Measurements from ENCODE around the gene SERPINA5. TPM values are rescaled to one million over a fixed set of nuclear protein-coding genes. Genes with fewer than 3 reads are reported as not detected.

Gene SERPINA5
- total RNA-seq, 1 experiment from 2014 or later, result not detected

GRCh38 chr14:94623422-94623809 lies 42.2 kb downstream of the SERPINA5 start:
- Histone ChIP-seq H3K36me3 (ENCODE audit: insufficient read depth, low read length) (no peaks in the 10 kb centered on the region), H3K79me2 (ENCODE audit: low read length) (no peaks in the 10 kb centered on the region), H3K27me3 (ENCODE audit: low read length) (peaks cover 3% of the 10 kb centered on the region), H3K4me2 (ENCODE audit: low read depth, low read length, poor library complexity, severe bottlenecking) (no peak overlapping the region), H3K4me3 (ENCODE audit: low read length) (no peak overlapping the region), H3K27ac (ENCODE audit: low read length) (no peak overlapping the region), H3K4me1 (ENCODE audit: low read length) (no peaks in the 10 kb centered on the region), H4K20me1 (ENCODE audit: insufficient read depth, low read depth, low read length) (no peaks in the 10 kb centered on the region), H2AFZ (ENCODE audit: low read length) (no peak overlapping the region), H3K9me2 (replicated peaks; ENCODE audit: insufficient read depth, low read length) (no peaks in the 10 kb centered on the region), H3K9ac (ENCODE audit: low read length) (no peak overlapping the region), H3K9me3 (ENCODE audit: low read length) (no peaks in the 10 kb centered on the region)
- DNase-seq, result no peak

- Histone ChIP-seq H3K4me3 (ENCODE audit: low read length) (no peak overlapping the region), H3K27me3 (ENCODE audit: low read length) (peaks cover 3% of the 10 kb centered on the region; the same call in 1 of the 2 replicates), H3K9ac (ENCODE audit: low read length) (no peak overlapping the region), H2AFZ (ENCODE audit: low read length) (no peak overlapping the region), H3K9me3 (ENCODE audit: low read length) (no peaks in the 10 kb centered on the region), H3K27ac (ENCODE audit: low read length) (no peak overlapping the region), H3K4me2 (ENCODE audit: low read depth, low read length, poor library complexity, severe bottlenecking) (no peak overlapping the region), H4K20me1 (ENCODE audit: insufficient read depth, low read depth, low read length) (no peaks in the 10 kb centered on the region), H3K9me2 (replicated peaks; ENCODE audit: insufficient read depth, low read length) (no peaks in the 10 kb centered on the region), H3K79me2 (ENCODE audit: low read length) (no peaks in the 10 kb centered on the region), H3K4me1 (ENCODE audit: low read length) (no peaks in the 10 kb centered on the region), H3K36me3 (ENCODE audit: insufficient read depth, low read length) (no peaks in the 10 kb centered on the region)
- no peak for DNase-seq
Measured at GRCh38 chr14:94623856-94624499, 42.8 kb downstream of the SERPINA5 start.

GRCh38 chr14:94624537-94625352 lies 43.5 kb downstream of the SERPINA5 start:
- H3K36me3 ChIP-seq (ENCODE audit: insufficient read depth, low read length), result no peaks in the 10 kb centered on the region

GRCh38 chr14:94625353-94625635 lies 44.1 kb downstream of the SERPINA5 start:
- no peak overlapping the region for H3K4me2 ChIP-seq (ENCODE audit: low read depth, low read length, poor library complexity, severe bottlenecking)

More at GRCh38 chr14:94624537-94625352, 43.5 kb downstream of the SERPINA5 start:
- H3K79me2 ChIP-seq (ENCODE audit: low read length), result no peaks in the 10 kb centered on the region
- DNase-seq, result no peak
- no peaks in the 10 kb centered on the region for H3K9me2 ChIP-seq (replicated peaks; ENCODE audit: insufficient read depth, low read length)
- H3K27me3 ChIP-seq (ENCODE audit: low read length), result peaks cover 3% of the 10 kb centered on the region; the same call in 1 of the 2 replicates
- H3K9me3 ChIP-seq (ENCODE audit: low read length), result no peaks in the 10 kb centered on the region
- no peak overlapping the region for H3K9ac ChIP-seq (ENCODE audit: low read length)
- no peak overlapping the region for H3K4me2 ChIP-seq (ENCODE audit: low read depth, low read length, poor library complexity, severe bottlenecking)
- no peaks in the 10 kb centered on the region for H3K4me1 ChIP-seq (ENCODE audit: low read length)
- H3K4me3 ChIP-seq (ENCODE audit: low read length), result no peak overlapping the region
- no peak overlapping the region for H3K27ac ChIP-seq (ENCODE audit: low read length)
- H4K20me1 ChIP-seq (ENCODE audit: insufficient read depth, low read depth, low read length), result no peaks in the 10 kb centered on the region
- H2AFZ ChIP-seq (ENCODE audit: low read length), result no peak overlapping the region

GRCh38 chr14:94628578-94628977 lies 47.4 kb downstream of the SERPINA5 start:
- H3K9ac ChIP-seq (ENCODE audit: low read length), result no peak overlapping the region
- H3K9me3 ChIP-seq (ENCODE audit: low read length), result no peaks in the 10 kb centered on the region
- no peak overlapping the region for H3K4me3 ChIP-seq (ENCODE audit: low read length)
- DNase-seq, result no peak
- no peaks in the 10 kb centered on the region for H4K20me1 ChIP-seq (ENCODE audit: insufficient read depth, low read depth, low read length)
- H2AFZ ChIP-seq (ENCODE audit: low read length), result no peak overlapping the region
- H3K4me2 ChIP-seq (ENCODE audit: low read depth, low read length, poor library complexity, severe bottlenecking), result no peak overlapping the region
- H3K36me3 ChIP-seq (ENCODE audit: insufficient read depth, low read length), result no peaks in the 10 kb centered on the region
- no peaks in the 10 kb centered on the region for H3K79me2 ChIP-seq (ENCODE audit: low read length)
- no peak overlapping the region for H3K27ac ChIP-seq (ENCODE audit: low read length)
- H3K9me2 ChIP-seq (replicated peaks; ENCODE audit: insufficient read depth, low read length), result no peaks in the 10 kb centered on the region
- H3K27me3 ChIP-seq (ENCODE audit: low read length), result no peaks in the 10 kb centered on the region
- H3K4me1 ChIP-seq (ENCODE audit: low read length), result no peaks in the 10 kb centered on the region

More at GRCh38 chr14:94625353-94625635, 44.1 kb downstream of the SERPINA5 start:
- no peaks in the 10 kb centered on the region for H3K36me3 ChIP-seq (ENCODE audit: insufficient read depth, low read length)
- no peak overlapping the region for H2AFZ ChIP-seq (ENCODE audit: low read length)
- H3K9me2 ChIP-seq (replicated peaks; ENCODE audit: insufficient read depth, low read length), result no peaks in the 10 kb centered on the region
- DNase-seq, result no peak
- H4K20me1 ChIP-seq (ENCODE audit: insufficient read depth, low read depth, low read length), result no peaks in the 10 kb centered on the region
- no peaks in the 10 kb centered on the region for H3K4me1 ChIP-seq (ENCODE audit: low read length)
- H3K27ac ChIP-seq (ENCODE audit: low read length), result no peak overlapping the region
- peaks cover 3% of the 10 kb centered on the region; the same call in 1 of the 2 replicates for H3K27me3 ChIP-seq (ENCODE audit: low read length)
- no peak overlapping the region for H3K4me3 ChIP-seq (ENCODE audit: low read length)
- no peak overlapping the region for H3K9ac ChIP-seq (ENCODE audit: low read length)
- no peaks in the 10 kb centered on the region for H3K79me2 ChIP-seq (ENCODE audit: low read length)
- H3K9me3 ChIP-seq (ENCODE audit: low read length), result no peaks in the 10 kb centered on the region

- Histone ChIP-seq H3K36me3 (ENCODE audit: insufficient read depth, low read length) (no peaks in the 10 kb centered on the region), H3K9me2 (replicated peaks; ENCODE audit: insufficient read depth, low read length) (no peaks in the 10 kb centered on the region), H3K9me3 (ENCODE audit: low read length) (no peaks in the 10 kb centered on the region), H3K4me3 (ENCODE audit: low read length) (no peak overlapping the region), H3K27me3 (ENCODE audit: low read length) (no peaks in the 10 kb centered on the region; the same call in 1 of the 2 replicates), H3K27ac (ENCODE audit: low read length) (no peak overlapping the region), H4K20me1 (ENCODE audit: insufficient read depth, low read depth, low read length) (no peaks in the 10 kb centered on the region), H3K79me2 (ENCODE audit: low read length) (no peaks in the 10 kb centered on the region), H3K9ac (ENCODE audit: low read length) (no peak overlapping the region), H3K4me1 (ENCODE audit: low read length) (no peaks in the 10 kb centered on the region), H2AFZ (ENCODE audit: low read length) (no peak overlapping the region), H3K4me2 (ENCODE audit: low read depth, low read length, poor library complexity, severe bottlenecking) (no peak overlapping the region)
- no peak for DNase-seq
Measured at GRCh38 chr14:94630396-94630795, 49.2 kb downstream of the SERPINA5 start.

GRCh38 chr14:94631050-94631449 lies 49.8 kb downstream of the SERPINA5 start:
- H3K36me3 ChIP-seq (ENCODE audit: insufficient read depth, low read length), result no peaks in the 10 kb centered on the region
- no peaks in the 10 kb centered on the region for H3K79me2 ChIP-seq (ENCODE audit: low read length)
- H3K4me2 ChIP-seq (ENCODE audit: low read depth, low read length, poor library complexity, severe bottlenecking), result no peak overlapping the region
- no peaks in the 10 kb centered on the region for H3K9me3 ChIP-seq (ENCODE audit: low read length)
- H3K9me2 ChIP-seq (replicated peaks; ENCODE audit: insufficient read depth, low read length), result no peaks in the 10 kb centered on the region
- H3K9ac ChIP-seq (ENCODE audit: low read length), result no peak overlapping the region
- no peaks in the 10 kb centered on the region for H4K20me1 ChIP-seq (ENCODE audit: insufficient read depth, low read depth, low read length)
- no peaks in the 10 kb centered on the region for H3K4me1 ChIP-seq (ENCODE audit: low read length)
- H3K27me3 ChIP-seq (ENCODE audit: low read length), result no peaks in the 10 kb centered on the region; the same call in 1 of the 2 replicates
- no peak overlapping the region for H3K4me3 ChIP-seq (ENCODE audit: low read length)
- DNase-seq, result no peak
- no peak overlapping the region for H2AFZ ChIP-seq (ENCODE audit: low read length)
- no peak overlapping the region for H3K27ac ChIP-seq (ENCODE audit: low read length)

GRCh38 chr14:94631536-94632304 lies 50.5 kb downstream of the SERPINA5 start:
- Histone ChIP-seq H3K9me3 (ENCODE audit: low read length) (no peaks in the 10 kb centered on the region), H3K9me2 (replicated peaks; ENCODE audit: insufficient read depth, low read length) (no peaks in the 10 kb centered on the region), H2AFZ (ENCODE audit: low read length) (no peak overlapping the region), H3K79me2 (ENCODE audit: low read length) (no peaks in the 10 kb centered on the region), H3K36me3 (ENCODE audit: insufficient read depth, low read length) (no peaks in the 10 kb centered on the region), H3K27ac (ENCODE audit: low read length) (no peak overlapping the region), H3K4me3 (ENCODE audit: low read length) (no peak overlapping the region), H3K9ac (ENCODE audit: low read length) (no peak overlapping the region), H3K4me2 (ENCODE audit: low read depth, low read length, poor library complexity, severe bottlenecking) (no peak overlapping the region), H3K27me3 (ENCODE audit: low read length) (no peaks in the 10 kb centered on the region; the same call in 1 of the 2 replicates), H4K20me1 (ENCODE audit: insufficient read depth, low read depth, low read length) (no peaks in the 10 kb centered on the region), H3K4me1 (ENCODE audit: low read length) (no peaks in the 10 kb centered on the region)
- no peak for DNase-seq

Data from Karpas-422 (cell line).